ENCODE data around the gene CCDC180.

CCDC180 gene

DNA sequence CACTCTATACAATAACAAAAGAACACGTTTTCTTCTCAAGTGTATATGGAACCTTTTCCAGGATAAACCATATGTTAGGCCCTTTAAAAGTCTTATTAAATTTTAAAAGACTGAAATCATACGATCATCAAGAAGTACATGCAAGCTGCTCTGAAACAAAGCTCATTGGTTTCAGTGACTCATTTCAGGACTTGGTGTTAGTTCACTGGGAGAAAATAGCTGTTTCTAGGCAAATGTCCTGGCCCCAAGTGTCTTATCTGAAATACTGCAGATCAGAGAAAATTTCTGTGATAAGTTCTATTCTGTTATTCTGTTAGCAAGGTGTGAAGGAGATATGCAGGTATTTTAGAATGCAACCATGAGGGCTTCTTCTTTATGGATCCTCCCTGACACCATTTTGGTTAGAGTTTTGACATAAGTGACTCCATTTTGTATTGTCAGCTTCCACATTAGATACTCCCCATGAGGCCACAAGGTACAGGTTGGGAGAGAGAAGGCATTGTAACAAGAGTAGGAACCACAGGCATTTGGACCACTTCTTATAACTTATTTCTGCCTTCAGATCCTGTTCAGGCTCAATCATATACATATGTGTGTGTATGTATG is 7.5 kb upstream of the CCDC180 start:
- DNase-seq (ENCODE audit: low read depth), result no peak
- TF ChIP-seq, protein P1, sequence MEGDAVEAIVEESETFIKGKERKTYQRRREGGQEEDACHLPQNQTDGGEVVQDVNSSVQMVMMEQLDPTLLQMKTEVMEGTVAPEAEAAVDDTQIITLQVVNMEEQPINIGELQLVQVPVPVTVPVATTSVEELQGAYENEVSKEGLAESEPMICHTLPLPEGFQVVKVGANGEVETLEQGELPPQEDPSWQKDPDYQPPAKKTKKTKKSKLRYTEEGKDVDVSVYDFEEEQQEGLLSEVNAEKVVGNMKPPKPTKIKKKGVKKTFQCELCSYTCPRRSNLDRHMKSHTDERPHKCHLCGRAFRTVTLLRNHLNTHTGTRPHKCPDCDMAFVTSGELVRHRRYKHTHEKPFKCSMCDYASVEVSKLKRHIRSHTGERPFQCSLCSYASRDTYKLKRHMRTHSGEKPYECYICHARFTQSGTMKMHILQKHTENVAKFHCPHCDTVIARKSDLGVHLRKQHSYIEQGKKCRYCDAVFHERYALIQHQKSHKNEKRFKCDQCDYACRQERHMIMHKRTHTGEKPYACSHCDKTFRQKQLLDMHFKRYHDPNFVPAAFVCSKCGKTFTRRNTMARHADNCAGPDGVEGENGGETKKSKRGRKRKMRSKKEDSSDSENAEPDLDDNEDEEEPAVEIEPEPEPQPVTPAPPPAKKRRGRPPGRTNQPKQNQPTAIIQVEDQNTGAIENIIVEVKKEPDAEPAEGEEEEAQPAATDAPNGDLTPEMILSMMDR (conservative IDR thresholded peaks at IDR 0.05; ENCODE audit: control insufficient read depth, insufficient read depth, low read depth, low read length), result no peak
- no peak overlapping the region for H3K4me3 ChIP-seq (ENCODE audit: control insufficient read depth, low read depth, low read length)

DNA sequence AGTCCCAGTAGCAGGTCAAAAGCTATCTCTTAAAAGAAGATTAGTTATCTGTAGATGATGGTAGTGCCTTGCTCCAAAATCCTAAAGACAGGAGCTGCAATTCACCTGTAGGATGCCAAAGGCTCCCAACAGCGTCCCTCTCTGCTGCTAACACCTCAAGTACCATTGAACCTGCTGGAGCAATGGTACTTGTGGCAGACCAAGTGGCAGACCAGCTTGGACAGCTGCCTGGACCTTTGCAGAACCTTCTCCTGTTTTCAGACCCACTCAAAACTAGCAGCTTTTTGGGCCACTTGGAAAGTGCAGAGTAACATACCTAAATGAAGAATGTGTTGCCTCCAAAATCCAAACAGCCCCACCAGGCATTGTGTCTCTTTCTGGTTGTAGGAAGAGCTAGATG is 6.9 kb upstream of the CCDC180 start:
- TF ChIP-seq, protein P1 (conservative IDR thresholded peaks at IDR 0.05; ENCODE audit: control insufficient read depth, insufficient read depth, low read depth, low read length), result no peak
- DNase-seq (ENCODE audit: low read depth), result no peak
- H3K4me3 ChIP-seq (ENCODE audit: control insufficient read depth, low read depth, low read length), result no peak overlapping the region

DNA sequence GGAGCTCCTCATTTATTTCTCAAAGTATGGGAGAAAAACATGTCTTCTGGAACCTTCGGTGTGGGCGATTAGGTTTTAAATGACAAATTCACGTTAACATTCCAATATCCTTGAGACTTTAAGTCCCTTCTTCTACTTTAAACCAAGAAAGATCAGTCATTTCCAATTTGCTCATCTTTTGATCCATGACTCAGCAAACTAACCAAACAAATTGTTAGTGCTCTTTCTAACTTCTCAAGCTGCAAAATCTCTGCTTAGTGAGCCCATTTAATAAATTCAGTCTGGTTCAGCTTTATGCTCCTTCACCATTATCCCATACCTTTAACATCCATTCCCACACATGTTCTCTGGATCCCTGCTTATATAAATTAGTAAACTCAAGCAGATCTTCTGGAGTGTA is 5.5 kb upstream of the CCDC180 start:
- DNase-seq (ENCODE audit: low read depth), result no peak
- H3K4me3 ChIP-seq (ENCODE audit: control insufficient read depth, low read depth, low read length), result no peak overlapping the region
- TF ChIP-seq, protein P1 (conservative IDR thresholded peaks at IDR 0.05; ENCODE audit: control insufficient read depth, insufficient read depth, low read depth, low read length), result no peak

DNA sequence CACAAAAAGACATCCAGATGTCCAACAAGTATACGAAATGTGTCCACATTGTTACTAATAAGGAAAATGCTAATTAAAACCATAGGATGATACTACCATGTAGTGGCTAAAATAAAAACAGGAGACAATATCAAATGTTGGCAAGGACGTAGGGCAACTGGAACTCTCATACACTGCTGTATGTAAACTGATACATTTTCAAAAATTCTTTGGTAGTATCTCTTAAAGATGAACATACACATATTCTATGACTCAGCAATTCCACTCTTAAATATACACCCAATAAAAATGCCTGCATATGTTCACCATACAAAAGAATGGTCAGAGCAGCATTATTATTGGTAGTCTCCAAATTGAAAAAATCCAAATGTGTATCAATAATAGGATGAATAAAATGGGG is 2.9 kb upstream of the CCDC180 start:
- no peak for DNase-seq (ENCODE audit: low read depth)
- no peak overlapping the region for H3K4me3 ChIP-seq (ENCODE audit: control insufficient read depth, low read depth, low read length)
- TF ChIP-seq, protein P1 (conservative IDR thresholded peaks at IDR 0.05; ENCODE audit: control insufficient read depth, insufficient read depth, low read depth, low read length), result no peak

DNA sequence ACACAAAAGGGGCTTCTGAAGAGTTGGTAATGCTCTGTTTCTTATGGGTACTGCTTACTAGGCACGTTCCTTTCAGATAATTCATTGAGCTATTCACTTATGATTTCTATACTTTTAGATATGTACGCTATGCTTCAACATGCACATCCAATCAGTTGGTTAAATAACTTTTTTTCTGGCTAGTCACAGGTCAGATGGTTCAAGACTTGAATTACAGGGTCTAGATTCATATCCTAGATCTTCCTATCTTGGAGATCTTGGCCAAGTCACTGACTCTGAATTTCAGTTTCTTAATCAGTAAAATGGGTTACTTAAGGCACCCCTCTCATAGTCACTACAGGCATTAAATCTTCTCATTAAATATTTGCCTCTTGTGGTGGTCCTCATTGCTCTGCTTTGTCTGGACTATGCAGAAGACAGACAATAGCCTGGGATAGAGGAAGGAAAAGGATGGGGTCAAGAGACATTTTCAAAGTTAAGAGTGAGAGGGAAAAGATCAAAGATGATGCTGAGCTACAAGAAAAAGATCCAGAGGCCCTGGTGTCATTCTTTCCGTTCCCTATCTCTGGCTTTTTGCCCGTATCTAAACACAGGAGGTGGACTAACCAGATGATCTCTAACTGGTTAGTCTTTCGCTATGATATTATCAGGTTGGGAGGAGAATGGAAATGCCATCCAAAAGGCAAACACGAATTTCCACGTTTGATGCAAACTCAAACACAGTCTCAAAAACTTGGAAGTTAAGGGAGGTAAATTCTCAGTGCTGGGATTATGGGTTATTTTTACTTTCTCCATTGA is 1.8 kb upstream of the CCDC180 start:
- no peak for DNase-seq (ENCODE audit: low read depth)
- no peak overlapping the region for H3K4me3 ChIP-seq (ENCODE audit: control insufficient read depth, low read depth, low read length)
- TF ChIP-seq, protein P1 (conservative IDR thresholded peaks at IDR 0.05; ENCODE audit: control insufficient read depth, insufficient read depth, low read depth, low read length), result no peak

DNA sequence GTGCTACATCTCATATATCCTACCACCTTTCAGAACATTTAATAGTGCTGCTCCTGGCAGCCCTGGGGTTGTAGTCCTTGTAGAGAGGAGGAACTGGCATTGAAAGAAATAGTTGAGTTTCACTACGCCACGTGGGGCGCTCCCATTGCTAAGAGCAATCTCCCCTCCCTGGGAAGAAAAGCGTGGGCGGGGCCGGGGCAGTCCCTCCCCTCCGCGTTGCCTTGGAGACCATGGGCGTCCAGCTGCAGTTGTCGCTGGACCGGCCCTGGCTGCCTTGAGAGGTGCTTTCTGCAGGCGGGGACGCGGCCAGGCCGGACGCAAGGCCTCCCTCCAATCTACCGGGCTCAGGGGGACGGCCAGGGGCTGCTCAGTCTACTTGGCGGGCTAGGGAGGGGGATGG is 368 bp upstream of the CCDC180 start:
- TF ChIP-seq, protein P1 (conservative IDR thresholded peaks at IDR 0.05; ENCODE audit: control insufficient read depth, insufficient read depth, low read depth, low read length), result peak; percentile 30
- peak; percentile 80 for DNase-seq (ENCODE audit: low read depth)
- H3K4me3 ChIP-seq (ENCODE audit: control insufficient read depth, low read depth, low read length), result peak overlapping the region; percentile 41
